T-helper 2 cell treated with Interferon-gamma antibody and Interleukin-4, amounts not matched to agents 5 μg/mL and 100 μg/mL, for 36 hours (primary cell): ENCODE measurements around the gene ZIC5.

Experiments
- DNase-seq: peaks from one replicate; pipeline ENCODE4 v3.0.0; 2021; ENCODE audit warnings: low spot score
- H3K27ac Mint-ChIP-seq: one replicate; pipeline ENCODE4 v1.8.0; 2021; ENCODE audit warnings: mild to moderate bottlenecking, mixed read lengths
- H3K27me3 Mint-ChIP-seq: one replicate; pipeline ENCODE4 v1.8.0; 2021; ENCODE audit warnings: low read depth, mixed read lengths
- H3K36me3 Mint-ChIP-seq: one replicate; pipeline ENCODE4 v1.8.0; 2021; ENCODE audit warnings: low read depth, mixed read lengths
- H3K4me1 Mint-ChIP-seq: one replicate; pipeline ENCODE4 v1.8.0; 2021; ENCODE audit warnings: low read depth, mixed read lengths
- H3K4me3 Mint-ChIP-seq: one replicate; pipeline ENCODE4 v1.8.0; 2022; ENCODE audit warnings: mild to moderate bottlenecking, moderate library complexity, mixed read lengths
- H3K9me3 Mint-ChIP-seq: one replicate; pipeline ENCODE4 v1.8.0; 2021; ENCODE audit warnings: mixed read lengths

The ZIC5 gene

GRCh38 chr13:99930925-99931324, 40.6 kb downstream of the ZIC5 start:
- Mint-ChIP-seq H3K27me3 (peaks cover 15% of the 10 kb centered on the region), H3K4me3 (no peak overlapping the region), H3K27ac (no peak overlapping the region), H3K4me1 (no peaks in the 10 kb centered on the region), H3K36me3 (no peaks in the 10 kb centered on the region), H3K9me3 (no peaks in the 10 kb centered on the region)
- no peak for DNase-seq

DNA sequence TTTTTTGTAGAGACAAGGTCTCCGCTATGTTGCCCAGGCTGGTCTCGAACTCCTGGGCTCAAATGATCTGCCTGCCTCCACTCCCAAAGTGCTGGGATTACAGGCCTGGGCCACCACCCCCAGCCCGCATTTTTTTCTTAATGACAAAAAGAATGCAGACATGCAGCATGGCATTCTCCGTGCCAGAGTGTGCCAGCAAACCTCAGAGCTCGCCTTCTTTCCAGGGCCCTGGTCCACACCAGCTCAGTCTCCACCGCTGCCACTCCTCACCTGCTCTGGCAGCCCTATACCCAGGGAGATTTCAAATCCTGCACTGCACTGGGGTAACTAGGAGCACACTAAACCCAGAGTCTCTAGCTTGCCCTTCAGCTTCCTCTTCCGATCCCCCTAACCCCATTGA, 41.7 kb downstream of the ZIC5 start:
- H3K27me3 Mint-ChIP-seq: peaks cover 18% of the 10 kb centered on the region
- H3K4me3 Mint-ChIP-seq: no peak overlapping the region
- no peaks in the 10 kb centered on the region for H3K9me3 Mint-ChIP-seq
- no peaks in the 10 kb centered on the region for H3K4me1 Mint-ChIP-seq
- H3K36me3 Mint-ChIP-seq: no peaks in the 10 kb centered on the region
- no peak for DNase-seq
- H3K27ac Mint-ChIP-seq: no peak overlapping the region

DNA sequence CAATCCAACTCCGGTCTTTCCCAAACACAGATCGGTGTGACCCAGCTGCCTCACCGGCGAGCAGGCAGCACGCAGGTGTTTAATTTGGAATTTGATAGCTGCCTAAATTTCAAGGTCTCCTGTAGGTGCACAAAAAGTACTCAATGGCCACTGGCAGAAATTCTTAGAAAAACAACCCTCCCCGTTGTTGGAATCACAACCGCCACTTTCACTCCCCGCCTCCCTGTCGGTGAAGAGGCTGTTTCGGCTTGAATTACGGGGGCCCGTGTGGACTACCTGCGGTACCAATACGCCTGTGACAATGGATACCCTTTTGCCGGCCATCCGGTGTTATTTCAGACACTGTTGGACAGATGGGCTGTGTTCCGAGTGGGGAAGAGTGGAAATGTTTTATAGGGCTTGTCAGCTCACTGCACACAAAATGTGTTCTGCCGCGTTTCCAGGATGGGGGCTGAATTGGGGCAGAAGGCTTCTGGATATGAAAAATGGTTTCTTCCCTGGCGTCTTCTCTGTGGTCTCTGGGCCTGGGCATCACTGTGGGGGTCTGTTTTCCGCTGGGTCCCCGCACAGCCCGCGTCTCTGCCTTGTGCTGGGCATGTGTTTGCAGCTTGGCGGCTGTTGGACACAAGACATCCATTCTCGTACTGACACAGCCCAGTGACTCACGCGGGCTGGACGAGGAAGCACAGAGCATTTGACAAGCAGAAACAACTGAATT, 45.4 kb downstream of the ZIC5 start:
- no peaks in the 10 kb centered on the region for H3K4me1 Mint-ChIP-seq
- no peak overlapping the region for H3K27ac Mint-ChIP-seq
- DNase-seq: no peak
- H3K9me3 Mint-ChIP-seq: no peaks in the 10 kb centered on the region
- no peak overlapping the region for H3K4me3 Mint-ChIP-seq
- peaks cover 19% of the 10 kb centered on the region for H3K27me3 Mint-ChIP-seq
- H3K36me3 Mint-ChIP-seq: no peaks in the 10 kb centered on the region

DNA sequence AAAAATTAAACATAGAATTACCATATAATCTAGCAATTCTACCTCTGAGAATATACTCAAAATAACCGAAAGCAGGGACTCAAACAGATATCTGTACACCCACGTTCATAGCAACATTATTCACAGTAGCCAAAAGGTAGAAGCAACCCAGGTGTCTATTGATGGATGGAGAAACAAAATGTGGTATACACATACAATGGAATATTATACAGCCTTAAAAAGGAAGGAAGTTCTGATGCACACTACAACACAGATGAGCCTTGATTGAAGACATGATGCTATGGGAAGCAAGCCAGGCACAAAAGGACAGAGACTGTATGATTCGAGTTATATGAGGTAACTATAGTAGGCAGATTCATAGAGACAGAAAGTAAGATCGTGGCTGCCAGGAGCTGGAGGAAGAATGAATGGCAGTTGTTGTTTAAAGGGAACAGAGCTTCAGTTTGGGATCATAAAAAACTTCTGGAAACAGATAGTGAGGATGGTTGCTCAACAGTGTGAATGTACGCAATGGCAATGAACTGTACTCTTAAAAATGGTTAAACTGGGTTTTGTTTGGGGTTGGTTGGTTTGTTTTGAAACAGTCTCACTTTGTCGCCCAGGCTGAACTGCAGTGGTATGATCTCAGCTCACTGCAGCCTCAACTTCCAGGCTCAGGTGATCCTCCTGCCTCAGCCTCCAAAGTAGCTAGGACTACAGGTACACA, 47.5 kb downstream of the ZIC5 start:
- H3K9me3 Mint-ChIP-seq: no peaks in the 10 kb centered on the region
- H3K4me1 Mint-ChIP-seq: no peaks in the 10 kb centered on the region
- H3K4me3 Mint-ChIP-seq: no peak overlapping the region
- no peaks in the 10 kb centered on the region for H3K36me3 Mint-ChIP-seq
- peaks cover 20% of the 10 kb centered on the region for H3K27me3 Mint-ChIP-seq
- no peak overlapping the region for H3K27ac Mint-ChIP-seq
- DNase-seq: no peak

DNA sequence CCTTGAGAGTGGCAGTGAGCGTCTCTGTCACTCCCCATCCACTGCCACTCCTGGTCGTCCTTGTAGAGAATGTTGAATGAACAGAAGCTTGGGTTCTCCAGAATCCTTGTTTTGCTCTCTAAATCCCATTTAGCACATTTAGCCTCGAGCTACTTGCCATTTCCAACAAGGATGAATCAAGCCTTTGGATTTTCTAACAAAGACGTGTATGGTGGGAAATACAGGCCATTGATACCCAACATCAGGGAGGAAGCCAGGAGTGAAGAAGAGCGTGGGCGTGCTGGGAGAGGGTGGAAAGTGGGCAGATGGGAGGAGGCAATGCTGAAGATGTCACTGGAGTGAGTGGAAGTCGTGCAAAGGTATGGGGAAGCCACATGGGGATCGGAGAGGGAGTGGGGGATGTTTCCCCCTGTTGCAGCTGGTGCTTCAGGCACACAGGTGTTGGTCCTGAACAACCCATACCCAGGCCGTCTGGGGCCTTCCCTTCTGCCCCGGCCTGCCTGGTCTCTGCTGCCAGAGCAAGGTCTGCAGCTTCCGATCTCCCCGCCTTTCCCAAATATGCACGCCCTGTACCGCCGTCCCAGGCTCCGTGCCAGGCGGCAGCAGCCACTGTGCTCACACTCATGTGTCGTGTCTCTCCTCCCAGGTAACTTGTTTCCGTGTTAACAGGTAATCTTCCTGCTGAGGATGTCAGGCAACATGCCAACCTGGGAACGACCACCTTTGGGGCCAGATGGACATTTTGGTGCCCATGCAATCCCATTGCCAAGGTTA, 48.7 kb downstream of the ZIC5 start:
- Mint-ChIP-seq H3K36me3 (no peaks in the 10 kb centered on the region), H3K9me3 (no peaks in the 10 kb centered on the region), H3K4me3 (no peak overlapping the region), H3K27ac (no peak overlapping the region), H3K4me1 (no peaks in the 10 kb centered on the region), H3K27me3 (peaks cover 22% of the 10 kb centered on the region)
- no peak for DNase-seq

GRCh38 chr13:99919132-99919531, 52.4 kb downstream of the ZIC5 start:
- Mint-ChIP-seq H3K36me3 (no peaks in the 10 kb centered on the region), H3K9me3 (no peaks in the 10 kb centered on the region), H3K4me1 (peaks cover 1% of the 10 kb centered on the region), H3K27me3 (peaks cover 34% of the 10 kb centered on the region), H3K4me3 (no peak overlapping the region), H3K27ac (no peak overlapping the region)
- DNase-seq: no peak

DNA sequence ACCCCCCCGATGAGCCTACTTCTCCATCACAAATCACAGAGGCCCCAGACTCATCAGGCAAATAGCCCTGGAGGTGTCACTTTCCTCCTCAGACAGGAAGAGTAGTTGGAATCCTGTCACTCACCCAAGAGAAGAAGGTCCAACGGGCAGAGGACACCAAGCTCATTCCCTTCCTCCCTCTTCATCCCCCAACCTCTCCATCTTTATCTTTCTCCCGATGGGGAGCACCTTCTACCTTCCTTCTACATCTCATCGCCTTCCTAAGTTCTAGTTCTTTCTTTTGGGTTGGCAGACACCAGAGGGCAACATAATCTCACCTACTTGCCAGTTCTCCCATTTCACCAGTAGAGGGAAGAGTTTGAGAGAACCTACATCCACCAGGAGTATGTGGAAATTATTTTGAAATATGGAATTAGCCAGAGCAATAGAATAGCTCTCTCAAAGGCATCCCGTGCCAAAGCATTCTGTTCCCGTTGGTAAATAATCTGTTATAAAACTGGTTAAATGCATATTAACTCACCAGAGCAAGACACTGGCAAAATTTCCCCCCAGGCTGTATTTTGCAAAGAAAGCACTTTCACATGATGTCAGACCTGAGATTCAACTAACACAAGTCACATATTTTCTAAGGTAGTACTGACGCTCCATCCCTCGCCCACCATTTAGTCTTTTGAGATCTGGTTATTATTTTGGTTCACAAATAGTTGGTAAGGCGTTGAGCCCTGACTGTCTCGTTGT, 55.0 kb downstream of the ZIC5 start:
- Mint-ChIP-seq H3K27me3 (peaks cover 38% of the 10 kb centered on the region), H3K27ac (no peak overlapping the region), H3K4me3 (no peak overlapping the region), H3K36me3 (no peaks in the 10 kb centered on the region), H3K9me3 (no peaks in the 10 kb centered on the region), H3K4me1 (peaks cover 4% of the 10 kb centered on the region)
- no peak for DNase-seq

- H3K4me3 Mint-ChIP-seq: no peak overlapping the region
- peaks cover 11% of the 10 kb centered on the region for H3K4me1 Mint-ChIP-seq
- H3K36me3 Mint-ChIP-seq: no peaks in the 10 kb centered on the region
- no peaks in the 10 kb centered on the region for H3K9me3 Mint-ChIP-seq
- H3K27me3 Mint-ChIP-seq: peaks cover 50% of the 10 kb centered on the region
- no peak overlapping the region for H3K27ac Mint-ChIP-seq
- no peak for DNase-seq
Observed at GRCh38 chr13:99913167-99913566, 58.4 kb downstream of the ZIC5 start.
